Endothelial cell of umbilical vein (primary cell): ENCODE measurements around the gene SH3PXD2A. TPM values are rescaled to one million over a fixed set of nuclear protein-coding genes. Genes with fewer than 3 reads are reported as not detected.

Source experiments
- BruUV-seq: library from RNA; stranded (reverse); fragments of 400-500 nt; replicated peaks from 2 replicates; lab custom pipeline; 2021; lab: Mats Ljungman, UMichigan
- CTCF ChIA-PET: fragments of 300-600, 350-600 bp; sonication (Branson Sonifier 250); formaldehyde crosslinking; loops from one replicate; lab custom pipeline; 2021; ENCODE audit warnings: antibody characterized with exemption, inconsistent platforms; lab: Charles Lee
- POLR2A ChIA-PET: fragments of 300-600, 350-600 bp; sonication (Branson Sonifier 250); formaldehyde crosslinking; loops from one replicate; lab custom pipeline; 2021; ENCODE audit warnings: antibody characterized with exemption, inconsistent platforms; lab: Charles Lee
- DNase-seq: peaks from one replicate; pipeline ENCODE4 v3.0.0-alpha.2; 2011; ENCODE audit warnings: low read depth, low spot score
- FAIRE-seq: peaks from 2 replicates; lab custom pipeline; 2011; peaks lifted over from hg19 to GRCh38; lab: Jason Lieb, UNC
- H2AFZ ChIP-seq: 2 replicates; pipeline ENCODE4 v1.6.0; 2012; ENCODE audit warnings: low read depth, low read length, control low read depth, inconsistent platforms
- H3K27ac ChIP-seq: 2 replicates; pipeline ENCODE4 v1.5.1; 2011; ENCODE audit warnings: low read depth, mild to moderate bottlenecking, control low read depth, low read length, moderate library complexity; ENCODE audit not compliant: insufficient read depth
- H3K27me3 ChIP-seq, 2 experiments: 2 replicates each; pipeline versions ENCODE4 v1.6.0 to v1.6.1; 2011; ENCODE audit warnings: low read length in 2 of 2, mixed read lengths in 1 of 2; ENCODE audit not compliant: control insufficient read depth in 2 of 2, insufficient read depth in 2 of 2
- H3K36me3 ChIP-seq, 2 experiments: 2 replicates in 1 of 2; 3 replicates in 1 of 2; pipeline ENCODE4 v1.5.1; 2011; ENCODE audit warnings: low read length in 2 of 2, mild to moderate bottlenecking in 1 of 2, moderate library complexity in 1 of 2; ENCODE audit not compliant: control insufficient read depth in 2 of 2, insufficient read depth in 2 of 2; ENCODE audit errors: extremely low read depth in 1 of 2
- H3K4me1 ChIP-seq: 3 replicates; pipeline ENCODE4 v1.5.1; 2011; ENCODE audit warnings: mild to moderate bottlenecking, low read length; ENCODE audit not compliant: control insufficient read depth, insufficient read depth; ENCODE audit errors: extremely low read depth
- H3K4me2 ChIP-seq: 2 replicates; pipeline ENCODE4 v1.6.1; 2011; ENCODE audit warnings: low read length, control low read depth, mixed read lengths; ENCODE audit not compliant: insufficient read depth
- H3K4me3 ChIP-seq, 3 experiments: fragments of 200-600 bp in 1 of 3; sonication (generic), shearing (Covaris generic) in 1 of 3; replicated peaks in 1 of 3; 2 replicates each; pipeline ENCODE4 v1.5.1; 2011 to 2016; ENCODE audit warnings: control low read depth in 3 of 3, low read length in 3 of 3, mild to moderate bottlenecking in 2 of 3, inconsistent platforms in 1 of 3, low read depth in 1 of 3, moderate library complexity in 1 of 3; ENCODE audit not compliant: insufficient read depth in 1 of 3
- H3K79me2 ChIP-seq: 2 replicates; pipeline ENCODE4 v1.6.0; 2012; ENCODE audit warnings: low read length, inconsistent platforms; ENCODE audit not compliant: control insufficient read depth, insufficient read depth
- H3K9ac ChIP-seq: replicated peaks from 2 replicates; pipeline ENCODE3; 2011; ENCODE audit warnings: low read length, control low read depth; ENCODE audit not compliant: insufficient read depth; ENCODE audit errors: extremely low read depth
- H3K9me1 ChIP-seq: replicated peaks from 3 replicates; pipeline ENCODE4 v1.6.0; 2011; ENCODE audit warnings: mild to moderate bottlenecking, low read length; ENCODE audit not compliant: control insufficient read depth, insufficient read depth; ENCODE audit errors: extremely low read depth
- H3K9me3 ChIP-seq: replicated peaks from 2 replicates; pipeline ENCODE4 v1.5.1; 2012; ENCODE audit warnings: low read length, inconsistent platforms; ENCODE audit not compliant: control insufficient read depth, insufficient read depth
- H4K20me1 ChIP-seq: replicated peaks from 2 replicates; pipeline ENCODE3; 2011; ENCODE audit warnings: mild to moderate bottlenecking, low read length; ENCODE audit not compliant: control insufficient read depth, insufficient read depth; ENCODE audit errors: extremely low read depth
- CTCF ChIP-seq, 2 donors: IDR thresholded peaks; 1 replicate in 1 of 2; 2 replicates in 1 of 2; pipeline ENCODE4 v1.5.1; 2011; ENCODE audit warnings: low read length in 2 of 2, mild to moderate bottlenecking in 2 of 2, moderate library complexity in 2 of 2, control low read depth in 1 of 2, inconsistent platforms in 1 of 2, low read depth in 1 of 2; ENCODE audit not compliant: insufficient read depth in 1 of 2; ENCODE audit errors: extremely low read depth in 1 of 2
- EZH2 ChIP-seq: IDR thresholded peaks from 2 replicates; pipeline ENCODE4 v1.6.1; 2012; ENCODE audit warnings: borderline replicate concordance, low read depth, mild to moderate bottlenecking, moderate library complexity, low read length, inconsistent platforms; ENCODE audit not compliant: severe bottlenecking
- FOS ChIP-seq: IDR thresholded peaks from 2 replicates; pipeline ENCODE4 v1.6.1; 2011; ENCODE audit warnings: mild to moderate bottlenecking, low read length, moderate library complexity, borderline replicate concordance; ENCODE audit not compliant: insufficient read depth
- GATA2 ChIP-seq: IDR thresholded peaks from 2 replicates; pipeline ENCODE4 v1.7.0; 2011; ENCODE audit warnings: low read depth, mild to moderate bottlenecking, moderate library complexity, mixed read lengths, low read length; ENCODE audit not compliant: insufficient read length, insufficient read depth
- JUN ChIP-seq: IDR thresholded peaks from 2 replicates; pipeline ENCODE4 v1.6.1; 2011; ENCODE audit warnings: borderline replicate concordance, low read depth; ENCODE audit not compliant: insufficient read length, insufficient read depth
- MAX ChIP-seq: IDR thresholded peaks from 2 replicates; pipeline ENCODE4 v1.6.1; 2011; ENCODE audit not compliant: insufficient read depth, insufficient read length
- MYC ChIP-seq: IDR thresholded peaks from one replicate; pipeline ENCODE4 v1.6.1; 2011; ENCODE audit warnings: mild to moderate bottlenecking, low read depth, low read length
- POLR2A ChIP-seq: IDR thresholded peaks from 2 replicates; pipeline ENCODE4 v1.6.1; 2012; ENCODE audit warnings: low read depth, mild to moderate bottlenecking, control low read depth, low read length
- POLR2AphosphoS5 ChIP-seq: IDR thresholded peaks from 2 replicates; pipeline ENCODE4 v1.6.1; 2012; ENCODE audit warnings: low read depth, mild to moderate bottlenecking, control low read depth, low read length, moderate library complexity; ENCODE audit not compliant: insufficient read depth
- dilution Hi-C: fragments of 300-500 bp; cut with MboI; formaldehyde crosslinking; loops from one replicate; pipeline ENCODE4 v1.15.0; 2019; ENCODE audit warnings: low sequenced_read_pairs; ENCODE audit not compliant: extremely low pct_ligation_motif_present
- intact Hi-C: fragments of 100-400 bp; cut with micrococcal nuclease; formaldehyde crosslinking; loops from one replicate; pipeline ENCODE4 v1.10.0; 2022
- polyA plus RNA-seq, 4 experiments: library from polyadenylated mRNA; depleted of rRNA in 3 of 4; stranded (reverse) in 3 of 4; unstranded in 1 of 4; fragments of >200 nt; gene quantifications; 2 replicates each; pipeline versions ENCODE4 v1.2.1 to v1.2.3, GENCODE V29; 2011 to 2012; ENCODE audit warnings: missing spikeins in 1 of 4
- total RNA-seq: library from RNA; stranded (reverse); gene quantifications from 2 replicates; pipeline ENCODE4 v1.2.3, GENCODE V29; 2021

SH3PXD2A gene
- total and polyA plus RNA-seq, 2 donors (not counting 3 experiments of a cell fraction or from before 2014, with no cell fraction given) = 1.4 to 5.1 TPM

GRCh38 chr10:103552856-103553742, 302.3 kb downstream of the SH3PXD2A start:
- dilution Hi-C loops = no loop called here
- CTCF ChIA-PET = interaction anchor here (0.8 to 1.9 kb wide), 3 partner anchors 8 to 20 kb away, joined by 3 to 5 read pairs (median 4); no protein-coding TSS in a partner anchor

More at GRCh38 chr10:103552856-103553742, 302.3 kb downstream of the SH3PXD2A start:
- H3K79me2 ChIP-seq = no peaks in the 10 kb centered on the region
- no peaks in the 10 kb centered on the region for H3K9me1 ChIP-seq
- no peak overlapping the region for H3K9ac ChIP-seq
- H4K20me1 ChIP-seq = no peaks in the 10 kb centered on the region
- H3K27ac ChIP-seq = no peak overlapping the region
- intact Hi-C loops = no loop called here
- H3K4me1 ChIP-seq = no peaks in the 10 kb centered on the region
- H2AFZ ChIP-seq = no peak overlapping the region
- no peak overlapping the region for H3K4me3 ChIP-seq
- H3K9me3 ChIP-seq = no peaks in the 10 kb centered on the region
- TF ChIP-seq MYC (no peak), FOS (no peak), CTCF (IDR thresholded peaks at IDR 0.05; ENCODE audit: extremely low read depth in 1 of 2, insufficient read depth in 1 of 2, low read depth in 1 of 2, low read length in 2 of 2) (no peak), GATA2 (no peak), EZH2 (no peak), JUN (no peak), POLR2AphosphoS5 (no peak), MAX (no peak), POLR2A (no peak)
- H3K36me3 ChIP-seq = no peaks in the 10 kb centered on the region
- peaks cover 19 to 25% of the 10 kb centered on the region in 2 experiments for H3K27me3 ChIP-seq
- no TSS peak for BruUV-seq
- H3K4me2 ChIP-seq = no peak overlapping the region
- DNase-seq (no peak), FAIRE-seq (no peak)
- POLR2A ChIA-PET = no interaction called here
